GM18868 (cell line): ENCODE data around the gene DSCAML1.

ENCODE experiments used
- ATAC-seq: cut with Tn5 transposase; IDR thresholded peaks from one replicate; pipeline ENCODE4 v1.9.1; 2021; ENCODE audit warnings: mild to moderate bottlenecking, moderate library complexity; ENCODE audit not compliant: unreplicated experiment

The DSCAML1 gene

DNA sequence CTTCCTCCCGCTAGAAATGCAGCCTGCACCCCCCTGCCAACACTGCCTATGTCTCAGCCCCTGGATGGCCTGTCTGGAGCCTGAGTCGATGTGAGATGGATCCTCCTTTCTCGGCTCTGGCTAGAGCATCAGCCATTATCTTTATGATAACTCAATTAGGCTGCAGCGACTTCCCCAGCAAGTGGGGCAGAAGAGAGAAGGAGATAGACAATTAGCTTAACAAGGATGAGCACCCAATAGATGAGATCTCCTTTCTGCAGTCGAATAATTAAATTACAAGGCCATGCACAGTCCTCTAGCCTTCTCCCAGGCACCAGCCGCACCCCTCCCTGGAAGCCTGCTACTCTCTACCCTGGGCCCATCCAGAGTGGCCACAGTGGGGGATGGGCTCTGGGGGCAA is 290.0 kb downstream of the DSCAML1 start:
- ATAC-seq = no peak

DNA sequence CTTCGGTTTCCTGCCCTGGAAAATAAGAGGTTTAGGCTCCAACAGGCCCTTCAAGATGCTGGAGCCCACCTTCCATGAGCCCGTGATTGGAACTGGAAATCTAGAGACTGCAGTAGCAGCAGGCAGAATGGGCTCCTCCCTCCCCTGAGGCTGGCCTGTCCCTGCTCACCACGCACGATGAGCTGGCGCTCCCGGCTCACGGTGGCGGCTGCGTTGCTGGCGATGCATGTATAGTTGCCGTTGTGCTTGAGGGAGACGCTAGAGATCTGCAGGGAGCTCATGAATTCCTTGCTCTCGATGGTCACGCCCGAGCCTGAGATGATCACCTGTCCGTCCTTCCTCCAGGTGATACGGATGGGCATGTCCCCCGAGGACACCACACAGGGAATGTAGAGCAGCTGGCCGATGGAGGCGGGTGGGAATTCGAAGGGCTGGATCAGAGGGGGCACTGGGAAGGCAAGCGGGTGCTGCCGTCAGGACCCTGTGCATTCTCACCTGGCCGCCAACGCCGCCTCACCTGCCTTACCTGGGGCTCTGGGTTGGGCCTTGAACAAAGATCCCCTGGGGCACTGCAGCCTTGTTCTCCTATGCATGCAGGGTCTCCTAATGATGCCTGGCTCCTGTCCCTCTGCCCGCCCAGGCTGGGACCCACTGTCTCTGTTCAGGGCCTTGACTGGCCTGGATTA is 291.6 kb downstream of the DSCAML1 start:
- ATAC-seq = no peak

DNA sequence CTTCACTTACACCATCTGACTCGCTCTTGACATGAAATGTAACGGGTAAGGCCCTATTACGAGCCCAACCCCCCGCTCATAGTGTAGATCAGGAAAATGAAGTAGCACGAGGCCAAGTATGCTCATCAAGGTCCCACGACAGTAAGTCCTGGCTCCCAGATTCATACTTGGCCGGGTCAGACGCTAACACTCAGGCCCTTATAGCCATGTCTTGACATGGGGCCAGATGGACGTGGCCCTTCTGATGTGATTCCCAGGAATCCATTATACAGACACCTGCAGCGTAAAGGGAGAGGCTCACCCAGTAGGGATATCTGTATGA is 294.3 kb downstream of the DSCAML1 start:
- ATAC-seq = no peak

DNA sequence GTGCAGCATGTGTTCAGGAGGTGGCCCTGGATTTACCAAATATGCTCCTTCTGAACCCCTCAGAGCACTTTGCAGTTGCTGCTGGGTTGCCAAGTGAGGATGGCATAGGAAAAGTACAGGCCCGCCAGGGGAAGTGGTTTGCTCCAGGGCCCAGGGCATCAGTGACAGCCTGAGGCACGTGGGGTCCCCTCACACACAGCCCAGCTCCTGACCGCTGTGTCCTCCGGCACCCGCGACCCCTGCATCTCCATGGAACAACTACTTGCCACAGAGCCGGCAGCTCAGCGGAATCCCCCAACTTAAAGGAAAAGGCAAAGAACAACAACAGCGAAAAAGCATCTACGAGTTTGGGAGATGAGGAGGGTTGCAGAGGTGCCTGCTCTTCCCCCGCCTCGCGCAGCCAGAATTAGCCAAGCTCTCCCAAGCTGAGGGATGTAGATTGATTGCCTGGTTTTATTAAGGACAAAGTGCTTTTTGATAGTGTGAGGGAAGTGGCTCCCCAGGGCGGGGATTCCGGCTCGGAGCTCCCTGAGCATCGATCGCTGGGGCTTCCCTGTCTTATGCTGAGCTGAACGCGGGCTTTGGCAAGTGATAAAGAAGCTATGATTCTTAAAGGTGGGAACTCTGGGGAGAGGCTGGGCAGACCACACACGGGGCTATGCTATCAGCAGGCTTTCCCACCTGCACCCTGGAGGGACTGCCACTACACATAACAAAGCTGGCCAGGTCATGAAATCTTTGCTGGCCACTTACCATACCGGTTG is 294.8 kb downstream of the DSCAML1 start:
- ATAC-seq = no peak

DNA sequence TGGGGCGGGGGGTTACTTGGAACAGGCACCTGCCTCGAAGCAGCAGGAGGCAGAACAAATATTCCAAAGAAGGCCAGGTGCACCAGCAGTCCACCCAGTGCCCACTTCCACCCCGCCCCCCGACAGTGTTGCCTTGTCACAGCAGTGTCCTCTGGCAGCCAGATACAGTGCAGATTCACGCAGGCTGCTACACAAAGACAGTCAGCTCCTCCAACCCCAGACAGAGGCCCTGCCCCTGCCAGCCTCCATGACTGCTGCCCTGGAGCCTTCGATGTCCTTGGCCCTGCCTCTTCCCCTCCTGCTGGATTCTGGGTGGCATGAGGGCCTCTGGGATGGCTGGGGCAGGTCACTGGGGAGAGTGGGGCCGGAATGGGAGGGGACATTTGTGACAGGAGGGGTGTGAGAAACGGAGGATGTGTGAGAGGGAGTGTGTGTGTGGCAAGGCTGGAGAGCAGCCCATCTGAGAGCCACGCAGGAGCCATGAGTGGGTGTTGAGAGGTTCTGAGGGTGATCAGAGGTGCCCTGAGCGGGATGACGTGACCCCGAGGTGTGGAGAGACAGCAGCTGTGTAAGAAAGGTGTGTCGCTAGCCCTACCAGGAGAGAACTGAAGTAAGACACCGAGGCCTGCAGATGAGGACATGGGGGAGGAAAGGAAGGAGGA is 295.6 kb downstream of the DSCAML1 start:
- ATAC-seq = no peak

DNA sequence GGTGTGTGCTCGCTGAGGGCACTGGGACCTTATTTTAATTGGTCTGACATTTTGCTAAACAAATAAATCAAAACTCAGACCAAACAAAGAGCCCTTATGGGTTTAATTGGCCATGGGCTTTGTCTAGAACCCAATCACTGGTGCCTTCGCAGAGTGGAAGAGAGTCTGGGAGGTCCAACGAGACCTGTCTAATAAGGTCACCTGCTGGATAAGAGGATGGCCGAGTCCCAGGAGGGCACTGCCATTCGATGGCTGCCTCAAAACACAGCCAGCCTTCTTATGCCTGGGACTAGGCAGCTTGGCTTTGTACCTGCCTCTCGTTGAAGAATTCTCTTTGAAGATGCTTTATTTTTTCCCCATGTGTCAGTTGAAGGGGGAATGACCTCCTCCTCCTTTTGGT is 298.2 kb downstream of the DSCAML1 start:
- no peak for ATAC-seq

DNA sequence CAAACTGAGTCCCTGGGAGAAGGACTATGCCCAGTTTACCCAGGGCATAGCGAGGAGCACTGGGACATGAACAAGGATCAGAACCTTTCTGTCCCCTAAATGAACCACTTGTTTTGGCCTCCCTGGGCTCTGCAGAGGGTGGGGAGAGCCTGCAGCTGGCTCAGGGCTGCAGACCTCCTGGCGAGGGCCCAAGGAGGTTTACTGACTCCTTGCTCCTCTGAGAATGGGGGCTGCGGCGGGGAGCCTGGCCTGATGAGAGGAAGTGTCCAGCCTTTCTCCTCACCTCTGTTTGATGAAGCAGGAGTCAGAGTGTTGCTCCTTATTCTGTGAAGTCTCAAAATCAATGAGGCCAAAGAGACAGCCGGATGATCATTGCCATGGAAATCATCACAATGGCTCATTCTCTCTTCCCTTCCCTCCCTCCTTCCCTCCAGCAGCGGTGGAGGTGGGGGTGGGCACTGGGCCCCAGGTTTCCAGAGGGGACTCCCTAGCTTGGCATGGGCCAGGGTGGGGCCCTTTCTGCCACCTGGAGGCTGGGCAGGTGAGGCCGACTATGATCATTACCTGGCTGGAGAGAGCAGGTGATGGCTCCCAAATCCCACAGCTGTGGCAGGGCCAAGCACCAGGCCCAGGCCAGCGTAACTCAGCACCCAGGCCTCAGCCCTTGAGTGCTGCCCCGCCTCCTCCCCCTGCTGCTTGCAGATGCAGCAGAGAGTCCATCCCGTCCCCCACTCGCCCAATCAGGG is 299.6 kb downstream of the DSCAML1 start:
- no peak for ATAC-seq

DNA sequence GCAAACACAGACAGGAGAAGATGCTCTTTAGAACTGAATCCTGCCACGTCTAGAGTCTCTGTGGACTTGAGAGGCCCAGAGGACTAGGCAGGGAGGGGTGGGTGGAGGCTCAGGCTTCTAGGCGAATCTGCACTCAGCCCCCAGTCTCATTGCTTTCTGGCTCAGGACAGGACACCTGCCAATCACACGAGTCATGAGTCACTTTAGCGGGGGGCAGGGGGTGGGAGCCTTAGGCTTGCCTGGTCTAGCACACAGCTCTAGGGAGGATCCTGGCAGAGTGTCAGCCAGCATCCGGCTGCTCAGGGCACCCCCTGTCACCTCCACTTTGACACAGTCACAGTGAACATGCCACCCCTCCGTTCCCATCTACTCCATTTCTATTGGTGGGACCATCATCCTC is 301.7 kb downstream of the DSCAML1 start:
- ATAC-seq = no peak

DNA sequence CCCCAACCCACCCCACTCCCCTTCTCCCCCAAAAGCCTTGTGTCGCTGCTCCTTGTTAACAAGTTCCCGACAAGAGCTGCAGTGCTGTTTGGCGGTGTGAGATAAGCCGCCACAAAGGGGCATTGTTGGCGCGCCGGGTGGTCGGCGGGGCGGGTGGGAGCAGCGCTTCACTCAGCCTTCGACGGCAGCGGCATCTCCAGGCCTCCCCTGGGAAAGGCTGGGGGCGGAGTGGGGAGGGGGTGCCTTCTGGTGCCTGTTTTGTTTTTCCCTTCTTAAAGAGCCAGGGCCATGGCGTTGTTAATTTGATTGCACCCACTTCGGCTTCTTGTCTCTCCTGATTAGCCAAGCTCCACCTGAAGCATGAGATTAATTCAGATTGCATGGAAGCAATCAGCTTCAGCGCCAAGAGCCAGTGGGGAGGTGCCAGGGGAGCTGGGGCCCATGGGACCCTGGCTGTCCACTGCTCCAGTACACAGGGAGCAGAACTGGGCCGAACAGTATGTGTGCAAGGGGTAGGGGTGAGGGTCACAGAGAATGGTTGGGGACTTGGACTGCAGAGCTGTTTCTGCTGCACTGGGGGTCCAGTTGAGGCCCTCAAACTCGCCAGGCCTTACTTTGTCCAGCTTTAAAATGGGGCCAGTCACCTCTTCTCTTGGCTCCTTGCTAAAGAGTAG is 304.3 kb downstream of the DSCAML1 start:
- ATAC-seq = no peak

DNA sequence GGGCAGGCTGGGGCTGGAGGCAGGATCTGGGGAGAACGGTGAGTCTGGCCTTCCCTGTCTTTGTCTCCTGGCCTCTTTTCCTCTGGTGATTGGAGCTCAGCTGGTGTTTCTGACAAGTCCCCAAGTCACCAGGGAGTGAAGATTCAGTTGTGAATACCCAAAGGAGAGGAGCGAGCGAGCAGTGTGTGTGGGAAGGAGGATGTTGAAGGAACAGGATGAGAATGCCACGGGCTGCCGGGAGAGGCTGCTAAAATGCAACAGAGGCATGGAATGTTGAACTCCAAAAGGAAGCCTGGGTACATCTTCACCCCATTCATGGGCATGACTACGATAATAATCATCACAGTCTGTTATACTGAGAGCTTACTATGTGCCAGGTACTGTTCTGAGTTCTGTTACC is 306.1 kb downstream of the DSCAML1 start:
- no peak for ATAC-seq

DNA sequence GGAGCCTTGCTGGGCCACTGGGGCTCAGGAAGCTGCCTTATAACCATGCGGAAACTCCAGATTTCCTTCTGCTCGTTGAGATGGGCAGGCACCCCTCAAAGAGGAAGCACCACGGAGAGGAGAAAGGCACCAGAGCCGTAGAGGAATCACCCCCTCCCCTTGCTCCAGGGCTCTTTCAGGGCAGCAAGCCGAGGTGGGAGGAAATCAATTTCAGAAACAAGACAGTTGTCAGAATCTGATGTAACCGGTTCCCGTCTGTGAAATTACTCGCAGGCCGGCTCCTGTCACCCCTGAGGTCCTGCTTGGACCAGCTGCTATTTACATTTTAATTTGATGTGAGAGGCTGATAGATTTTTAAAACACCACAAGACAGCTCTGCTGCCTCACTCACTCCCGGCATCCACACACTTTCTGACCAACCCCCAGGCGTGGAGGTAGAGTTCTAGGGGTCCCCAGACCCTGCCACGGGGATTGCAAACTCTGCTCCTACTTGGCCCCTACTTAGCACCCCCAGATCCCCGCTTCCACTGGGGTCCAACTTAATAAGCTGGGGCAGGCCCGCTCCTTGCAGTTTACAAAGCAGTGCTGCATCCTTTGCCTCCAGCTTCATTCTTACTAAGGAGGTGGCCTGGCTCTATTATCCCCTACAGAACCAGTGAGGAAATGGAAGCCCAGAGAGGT is 306.9 kb downstream of the DSCAML1 start:
- no peak for ATAC-seq

DNA sequence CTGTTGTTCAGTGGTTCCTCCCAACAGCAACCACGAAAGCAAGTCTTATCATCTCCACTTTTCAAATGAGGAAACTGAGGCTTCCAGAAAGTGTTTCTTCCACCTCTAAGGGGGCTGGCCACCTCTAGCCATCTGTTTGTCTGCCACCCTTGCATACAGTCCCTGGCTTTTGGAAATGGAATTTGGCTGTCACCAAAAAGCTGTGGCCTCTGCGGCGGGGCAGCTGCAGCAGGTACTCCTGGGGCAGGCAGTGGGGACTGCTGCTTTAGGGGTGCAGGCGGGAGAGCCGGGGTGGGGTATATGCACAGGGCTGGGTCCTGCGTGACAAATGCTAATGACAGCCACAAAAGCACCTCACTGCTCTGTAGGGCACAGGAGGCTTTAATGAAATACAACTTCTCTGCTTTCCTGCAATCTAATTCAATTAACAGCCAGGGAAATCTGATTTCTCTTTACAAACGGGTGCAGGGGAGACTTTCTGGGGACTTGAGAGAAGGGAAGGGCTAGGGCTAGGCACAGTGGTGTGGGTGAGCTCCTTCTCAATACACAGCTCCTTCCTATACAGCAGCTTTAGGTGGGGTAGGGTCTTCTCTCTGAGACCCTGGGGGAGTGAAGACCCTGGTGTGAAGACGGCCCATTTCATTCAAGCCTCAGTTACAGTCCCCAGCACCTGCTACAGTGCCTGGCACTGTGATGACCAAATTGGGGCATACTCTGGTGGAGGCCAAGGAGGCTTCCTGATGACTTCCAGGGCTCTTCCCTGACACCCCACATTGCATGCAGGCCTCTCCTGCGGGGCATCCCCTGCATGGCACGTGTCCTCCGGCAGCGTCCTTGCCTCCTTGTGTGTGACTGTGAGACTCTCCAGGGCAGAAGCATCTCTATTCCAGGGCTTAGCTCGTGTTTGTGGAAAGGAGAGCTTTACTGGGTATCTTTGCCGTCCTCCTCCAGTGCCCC is 307.7 kb downstream of the DSCAML1 start:
- no peak for ATAC-seq

DNA sequence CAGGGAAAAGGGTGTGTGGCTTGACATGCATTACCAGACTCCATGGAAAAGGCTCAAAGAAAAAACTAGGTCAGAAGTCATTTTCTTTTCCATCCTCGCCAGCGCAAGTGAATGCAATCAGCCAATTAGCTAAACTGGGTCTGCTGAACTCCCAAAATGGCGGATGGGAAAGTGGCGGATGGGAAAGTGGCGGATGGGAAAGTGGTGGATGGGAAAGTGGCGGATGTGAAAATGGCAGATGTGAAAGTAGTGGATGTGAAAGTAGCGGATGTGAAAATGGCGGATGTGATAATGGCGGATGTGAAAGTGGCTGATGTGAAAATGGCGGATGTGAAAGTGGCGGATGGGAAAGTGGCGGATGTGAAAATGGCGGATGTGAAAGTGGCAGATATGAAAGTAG is 311.0 kb downstream of the DSCAML1 start:
- ATAC-seq = no peak

DNA sequence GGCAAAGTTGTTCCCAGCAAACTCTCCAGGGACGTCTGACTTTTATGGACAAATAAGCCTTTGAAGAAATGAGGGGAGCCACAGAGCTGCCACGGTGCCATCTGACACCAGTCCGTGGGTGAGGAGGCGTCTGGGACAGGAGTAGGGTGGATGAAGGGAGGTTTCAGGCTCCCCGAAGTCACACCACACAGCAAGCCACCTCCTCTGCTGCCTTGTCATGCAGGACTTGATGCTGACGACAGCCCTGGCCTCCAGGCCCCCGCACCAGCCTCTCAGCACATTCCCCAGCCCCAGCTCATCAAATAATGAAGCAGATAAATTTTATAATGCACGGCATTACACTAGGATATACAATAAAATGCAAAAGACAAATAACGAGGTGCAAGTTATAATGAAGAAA is 312.9 kb downstream of the DSCAML1 start:
- no peak for ATAC-seq

DNA sequence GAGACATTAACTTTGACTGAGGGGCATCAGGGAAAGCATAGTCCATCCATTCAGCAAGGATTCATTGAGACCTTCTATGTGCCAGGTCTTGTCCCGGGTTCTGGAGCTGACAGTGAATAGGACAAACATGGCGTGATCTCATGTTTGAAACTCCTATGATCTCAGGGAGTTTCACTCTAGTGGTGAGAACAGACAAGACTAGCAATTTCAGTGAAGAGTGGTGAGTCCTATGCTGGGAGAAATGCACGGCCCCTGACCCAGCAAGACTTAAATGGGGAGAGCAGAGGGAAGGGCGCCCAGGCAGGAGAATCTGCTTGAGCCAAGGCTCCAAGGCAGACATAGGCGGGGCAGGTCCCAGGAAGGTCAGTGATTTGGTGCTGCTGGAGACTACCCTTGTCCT is 313.6 kb downstream of the DSCAML1 start:
- no peak for ATAC-seq

DNA sequence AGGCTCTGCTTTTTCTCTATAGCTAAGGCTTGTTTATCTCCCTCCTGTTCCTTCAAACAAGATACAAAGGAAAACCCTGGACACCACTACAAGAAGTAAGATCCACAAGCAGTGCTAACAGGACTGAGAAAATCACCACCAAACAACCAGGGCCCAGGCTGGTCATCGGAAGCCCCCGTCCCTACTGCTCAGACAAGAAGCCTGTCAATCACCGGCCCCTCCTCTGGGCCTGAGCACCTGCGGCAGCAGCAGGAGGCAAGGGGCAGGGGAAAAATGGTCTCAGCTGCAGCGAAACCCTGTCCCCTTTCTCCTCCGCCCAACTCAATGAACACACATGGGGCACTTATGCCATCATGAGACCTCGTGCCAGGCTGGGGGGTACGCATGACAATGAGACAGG is 314.1 kb downstream of the DSCAML1 start:
- ATAC-seq = no peak

DNA sequence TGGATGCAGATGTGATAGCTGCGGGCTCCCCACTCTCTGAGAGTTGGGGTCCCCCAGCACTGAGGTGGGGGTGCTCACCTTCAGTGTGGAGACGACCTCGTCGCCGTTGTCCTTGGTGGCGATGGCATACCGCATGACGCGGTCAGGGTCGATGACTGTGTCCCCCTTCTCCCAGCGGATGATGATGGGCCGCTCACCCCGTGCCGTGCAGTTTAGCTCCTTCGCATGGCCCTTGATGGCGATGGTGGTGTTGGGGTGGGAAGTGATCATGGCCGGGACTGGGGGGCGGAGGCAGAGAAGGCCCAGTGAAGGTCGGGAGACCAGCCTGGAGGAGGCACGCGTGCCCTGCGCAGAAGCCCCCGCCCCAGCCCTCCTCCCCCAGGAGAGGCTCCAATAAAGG is 315.1 kb downstream of the DSCAML1 start:
- no peak for ATAC-seq

DNA sequence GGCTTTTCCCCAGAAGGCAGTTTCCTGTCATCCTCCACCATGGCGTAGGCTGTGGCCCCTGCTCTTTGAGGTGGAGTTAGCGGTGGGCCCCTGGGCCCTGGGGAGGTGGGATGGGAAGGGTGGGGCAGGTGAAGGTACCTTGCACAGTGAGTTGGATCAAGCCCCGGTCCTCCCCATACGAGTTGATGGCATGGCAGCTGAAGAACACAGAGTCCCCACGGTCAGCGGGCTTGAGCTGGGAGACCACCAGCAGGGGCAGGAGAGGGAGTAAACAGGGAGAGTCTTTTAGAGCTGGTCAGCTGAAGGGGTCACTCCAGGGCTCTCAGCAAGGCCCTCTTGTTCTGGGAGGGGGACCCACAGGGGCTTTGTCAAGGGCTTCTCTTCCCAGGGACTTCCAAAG is 316.0 kb downstream of the DSCAML1 start:
- ATAC-seq = no peak

DNA sequence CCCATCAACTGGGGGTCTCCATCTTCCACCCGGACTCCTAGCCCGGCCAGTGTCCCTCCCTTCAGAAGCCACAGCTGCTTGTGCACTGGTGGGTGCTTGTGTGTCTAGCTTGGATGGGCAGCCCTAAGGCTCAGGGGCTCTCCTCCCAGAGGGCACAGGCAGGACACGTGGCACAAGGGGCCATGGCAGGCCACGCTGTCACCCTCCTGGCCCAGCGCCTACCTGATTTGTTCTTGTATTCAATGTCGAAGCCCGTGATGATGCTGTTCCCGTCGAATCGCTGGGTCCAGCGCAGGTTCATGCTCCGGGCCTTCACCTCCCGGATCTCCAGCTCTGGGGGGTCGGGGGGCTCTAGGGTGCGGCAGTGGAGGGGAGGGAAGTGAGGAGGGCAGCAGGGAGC is 316.8 kb downstream of the DSCAML1 start:
- ATAC-seq = no peak
